H1 (cell line): Measurements from ENCODE around the gene ABLIM1. TPM values are rescaled to one million over a fixed set of nuclear protein-coding genes. Genes with fewer than 3 reads are reported as not detected.

ENCODE experiments used
- CTCF ChIA-PET: fragments of 300-600 bp; sonication (Branson Sonifier 250); formaldehyde crosslinking; loops from one replicate; lab custom pipeline; 2021; ENCODE audit not compliant: partially characterized antibody; lab: Charles Lee
- POLR2A ChIA-PET: fragments of 300-600 bp; sonication (Branson Sonifier 250); formaldehyde crosslinking; loops from one replicate; lab custom pipeline; 2021; ENCODE audit warnings: inconsistent platforms; ENCODE audit not compliant: partially characterized antibody; lab: Charles Lee
- DNase-seq, 2 experiments: peaks; one replicate each; pipeline versions ENCODE4 v3.0.0 to v3.0.0-alpha.2; 2010 to 2022; ENCODE audit warnings: low spot score in 2 of 2, low read depth in 1 of 2, mixed read lengths in 1 of 2
- FAIRE-seq: peaks from 2 replicates; lab custom pipeline; 2011; peaks lifted over from hg19 to GRCh38; lab: Jason Lieb, UNC
- H2AFZ ChIP-seq: 2 replicates; pipeline ENCODE4 v1.8.1; 2012; ENCODE audit warnings: low read length, inconsistent platforms
- H2AK5ac ChIP-seq: 2 replicates; pipeline ENCODE4 v1.6.1; 2013; ENCODE audit warnings: low read depth, low read length
- H2BK120ac ChIP-seq: replicated peaks from 2 replicates; pipeline ENCODE3; 2013; ENCODE audit warnings: low read depth, low read length, inconsistent platforms
- H2BK12ac ChIP-seq: 2 replicates; pipeline ENCODE4 v1.6.1; 2013; ENCODE audit warnings: low read depth, low read length
- H2BK15ac ChIP-seq: 2 replicates; pipeline ENCODE4 v1.6.1; 2013; ENCODE audit warnings: low read length
- H2BK20ac ChIP-seq: 2 replicates; pipeline ENCODE4 v1.6.1; 2013; ENCODE audit warnings: low read length
- H2BK5ac ChIP-seq: 2 replicates; pipeline ENCODE4 v1.6.1; 2013; ENCODE audit warnings: low read depth, low read length
- H3K14ac ChIP-seq: 2 replicates; pipeline ENCODE4 v1.6.1; 2013; ENCODE audit warnings: inconsistent platforms; ENCODE audit not compliant: insufficient read length
- H3K18ac ChIP-seq: 2 replicates; pipeline ENCODE4 v1.6.1; 2013; ENCODE audit warnings: low read length; ENCODE audit errors: extremely low read depth
- H3K23ac ChIP-seq: 2 replicates; pipeline ENCODE4 v1.6.1; 2013; ENCODE audit warnings: inconsistent platforms; ENCODE audit not compliant: insufficient read length
- H3K23me2 ChIP-seq: 2 replicates; pipeline ENCODE4 v1.6.1; 2013; ENCODE audit warnings: low read depth, low read length
- H3K27ac ChIP-seq: 2 replicates; pipeline ENCODE4 v1.6.1; 2011; ENCODE audit warnings: low read depth, low read length, inconsistent platforms
- H3K27me3 ChIP-seq, 4 experiments: replicated peaks in 1 of 4; 1 replicate in 1 of 4; 2 replicates in 3 of 4; pipeline versions ENCODE4 v1.6.1 to v1.8.1; 2011 to 2013; ENCODE audit warnings: low read length in 3 of 4, mild to moderate bottlenecking in 3 of 4, inconsistent platforms in 2 of 4, mixed read lengths in 2 of 4, moderate library complexity in 1 of 4; ENCODE audit not compliant: control insufficient read depth in 3 of 4, insufficient read depth in 3 of 4; ENCODE audit errors: extremely low read depth in 1 of 4
- H3K36me3 ChIP-seq, 4 experiments: 2 replicates each; pipeline versions ENCODE4 v1.6.1 to v1.8.1; 2011 to 2013; ENCODE audit warnings: mild to moderate bottlenecking in 4 of 4, low read length in 3 of 4, moderate library complexity in 2 of 4, control low read depth in 1 of 4, inconsistent platforms in 1 of 4; ENCODE audit not compliant: insufficient read depth in 4 of 4, control insufficient read depth in 2 of 4
- H3K4ac ChIP-seq: replicated peaks from 2 replicates; pipeline ENCODE3; 2013; ENCODE audit warnings: low read length, low read depth, mixed read lengths, inconsistent platforms; ENCODE audit not compliant: insufficient read length
- H3K4me1 ChIP-seq, 4 experiments: replicated peaks in 1 of 4; 1 replicate in 1 of 4; 2 replicates in 3 of 4; pipeline versions ENCODE4 v1.6.1 to v1.8.1; 2011 to 2013; ENCODE audit warnings: low read length in 3 of 4, inconsistent platforms in 2 of 4, mixed read lengths in 1 of 4; ENCODE audit not compliant: insufficient read depth in 4 of 4, control insufficient read depth in 3 of 4
- H3K4me2 ChIP-seq, 2 experiments: 2 replicates each; pipeline versions ENCODE4 v1.6.1 to v1.8.1; 2011 to 2013; ENCODE audit warnings: low read depth in 2 of 2, low read length in 2 of 2, control low read depth in 1 of 2, inconsistent platforms in 1 of 2, mild to moderate bottlenecking in 1 of 2; ENCODE audit not compliant: insufficient read depth in 1 of 2
- H3K4me3 ChIP-seq, 4 experiments: fragments of 200-600, 300-600 bp in 1 of 4; sonication (generic), shearing (Covaris generic), sonication (Bioruptor Twin) in 1 of 4; 2 replicates each; pipeline versions ENCODE4 v1.5.1 to v1.8.1; 2011 to 2016; ENCODE audit warnings: low read length in 4 of 4, low read depth in 3 of 4, control low read depth in 2 of 4, inconsistent platforms in 2 of 4, mild to moderate bottlenecking in 2 of 4, mixed read lengths in 1 of 4, moderate library complexity in 1 of 4; ENCODE audit not compliant: insufficient read depth in 2 of 4; ENCODE audit errors: extremely low read depth in 1 of 4
- H3K56ac ChIP-seq: replicated peaks from 2 replicates; pipeline ENCODE3; 2013; ENCODE audit warnings: low read depth, mild to moderate bottlenecking, mixed read lengths, low read length, inconsistent platforms; ENCODE audit not compliant: insufficient read length
- H3K79me1 ChIP-seq: 2 replicates; pipeline ENCODE4 v1.6.1; 2013; ENCODE audit warnings: low read depth, low read length, control low read depth
- H3K79me2 ChIP-seq, 2 experiments: 2 replicates each; pipeline versions ENCODE4 v1.6.1 to v1.8.1; 2012 to 2013; ENCODE audit warnings: low read length in 2 of 2, mild to moderate bottlenecking in 2 of 2, inconsistent platforms in 1 of 2; ENCODE audit not compliant: insufficient read depth in 2 of 2, control insufficient read depth in 1 of 2
- H3K9ac ChIP-seq, 4 experiments: replicated peaks in 1 of 4; 1 replicate in 1 of 4; 2 replicates in 3 of 4; pipeline versions ENCODE4 v1.6.1 to v1.8.1; 2011 to 2013; ENCODE audit warnings: low read depth in 3 of 4, low read length in 3 of 4, control low read depth in 2 of 4, mild to moderate bottlenecking in 2 of 4, moderate library complexity in 2 of 4, inconsistent platforms in 1 of 4; ENCODE audit errors: extremely low read depth in 1 of 4
- H3K9me3 ChIP-seq, 2 experiments: 2 replicates each; pipeline versions ENCODE4 v1.6.1 to v1.8.1; 2012 to 2013; ENCODE audit warnings: mild to moderate bottlenecking in 2 of 2, moderate library complexity in 2 of 2, control low read depth in 1 of 2, inconsistent platforms in 1 of 2, low read depth in 1 of 2, low read length in 1 of 2, mixed read lengths in 1 of 2; ENCODE audit not compliant: insufficient read depth in 2 of 2
- H4K20me1 ChIP-seq, 2 experiments: replicated peaks in 1 of 2; 2 replicates each; pipeline versions ENCODE3 to v1.8.1; 2011 to 2013; ENCODE audit warnings: inconsistent platforms in 2 of 2, low read length in 2 of 2, mild to moderate bottlenecking in 1 of 2; ENCODE audit not compliant: insufficient read depth in 2 of 2, control insufficient read depth in 1 of 2
- H4K5ac ChIP-seq: 2 replicates; pipeline ENCODE4 v1.6.1; 2013; ENCODE audit warnings: low read length, low read depth, mixed read lengths, inconsistent platforms; ENCODE audit not compliant: insufficient read length
- H4K8ac ChIP-seq: 2 replicates; pipeline ENCODE4 v1.8.0; 2013; ENCODE audit warnings: mild to moderate bottlenecking, moderate library complexity, low read length, inconsistent platforms; ENCODE audit not compliant: insufficient read depth; ENCODE audit errors: extremely low read depth
- H4K91ac ChIP-seq: replicated peaks from 2 replicates; pipeline ENCODE3; 2013; ENCODE audit warnings: low read length, mixed read lengths, inconsistent platforms; ENCODE audit not compliant: insufficient read length
- CHD2 ChIP-seq: IDR thresholded peaks from 2 replicates; pipeline ENCODE4 v1.6.1; 2012; ENCODE audit warnings: low read length, improper control_type of control experiment
- CTBP2 ChIP-seq: IDR thresholded peaks from 2 replicates; pipeline ENCODE4 v1.7.0; 2011; ENCODE audit warnings: borderline replicate concordance, mild to moderate bottlenecking, moderate library complexity, mixed read lengths, low read length; ENCODE audit not compliant: insufficient read depth, insufficient read length
- POLR2AphosphoS5 ChIP-seq: IDR thresholded peaks from 2 replicates; pipeline ENCODE4 v1.6.1; 2011; ENCODE audit warnings: low read depth, low read length
- POU5F1 ChIP-seq: IDR thresholded peaks from 2 replicates; pipeline ENCODE4 v1.6.1; 2011; ENCODE audit warnings: low read depth, mild to moderate bottlenecking, low read length, moderate library complexity
- SP2 ChIP-seq: IDR thresholded peaks from 2 replicates; pipeline ENCODE4 v1.6.1; 2012; ENCODE audit warnings: mild to moderate bottlenecking, low read length, inconsistent platforms
- TAF7 ChIP-seq: optimal IDR thresholded peaks from 2 replicates; pipeline ENCODE3; 2011; ENCODE audit warnings: low read depth, mild to moderate bottlenecking, inconsistent platforms, low read length, moderate library complexity, borderline replicate concordance
- WGBS, 2 experiments: shearing (Covaris generic) in 1 of 2; methylation state at CpG; one replicate each; pipeline versions ENCODE4 v1.1.6 to v1.1.7; 2013 to 2015; ENCODE audit warnings: low lambda C conversion rate in 2 of 2, mixed read lengths in 2 of 2, inconsistent platforms in 1 of 2, low coverage in 1 of 2, missing lambda C conversion rate in 1 of 2; ENCODE audit not compliant: insufficient replicate concordance in 2 of 2, insufficient coverage in 1 of 2, insufficient read length in 1 of 2; ENCODE audit errors: extremely low coverage in 1 of 2, missing lambda C conversion rate in 1 of 2; 5-methylcytosine and 5-hydroxymethylcytosine counted together
- polyA plus RNA-seq, 7 experiments: library from polyadenylated mRNA; depleted of rRNA in 3 of 7; stranded (reverse) in 5 of 7; unstranded in 2 of 7; fragments of >200 nt in 5 of 7; fragments of 200-250 nt in 2 of 7; gene quantifications; 1 replicate in 5 of 7; 2 replicates in 1 of 7; 4 replicates in 1 of 7; pipeline versions ENCODE4 v1.2.1 to v1.2.3, GENCODE V29; 2011 to 2013; ENCODE audit warnings: missing spikeins in 2 of 7, mixed read lengths in 2 of 7
- total RNA-seq: library from RNA; stranded (reverse); fragmentation: NEBNext Ultra II Directional; extraction: Animal tissue kit (Norgen Biotek cat#: 25700); gene quantifications from 2 replicates; pipeline ENCODE4 v1.2.1, GENCODE V29; 2021
- TF ChIP-seq, protein P1 (sequence below), 3 experiments: IDR thresholded peaks; 1 replicate in 2 of 3; 2 replicates in 1 of 3; pipeline versions ENCODE4 v1.5.1 to v1.6.1; 2011; ENCODE audit warnings: low read length in 3 of 3, mild to moderate bottlenecking in 3 of 3, inconsistent platforms in 2 of 3, low read depth in 1 of 3, moderate library complexity in 1 of 3; ENCODE audit not compliant: insufficient read depth in 1 of 3; ENCODE audit errors: control extremely low read depth in 1 of 3
- TF ChIP-seq, protein P2 (sequence below): IDR thresholded peaks from 2 replicates; pipeline ENCODE4 v1.6.1; 2011; ENCODE audit warnings: low read depth, mild to moderate bottlenecking, low read length; ENCODE audit not compliant: insufficient read depth

ABLIM1 gene
- total and polyA plus RNA-seq, 2 of the 8 experiments (the other 6 are each of a cell fraction or from before 2014, with no cell fraction given), result 51.2 to 51.7 TPM

DNA sequence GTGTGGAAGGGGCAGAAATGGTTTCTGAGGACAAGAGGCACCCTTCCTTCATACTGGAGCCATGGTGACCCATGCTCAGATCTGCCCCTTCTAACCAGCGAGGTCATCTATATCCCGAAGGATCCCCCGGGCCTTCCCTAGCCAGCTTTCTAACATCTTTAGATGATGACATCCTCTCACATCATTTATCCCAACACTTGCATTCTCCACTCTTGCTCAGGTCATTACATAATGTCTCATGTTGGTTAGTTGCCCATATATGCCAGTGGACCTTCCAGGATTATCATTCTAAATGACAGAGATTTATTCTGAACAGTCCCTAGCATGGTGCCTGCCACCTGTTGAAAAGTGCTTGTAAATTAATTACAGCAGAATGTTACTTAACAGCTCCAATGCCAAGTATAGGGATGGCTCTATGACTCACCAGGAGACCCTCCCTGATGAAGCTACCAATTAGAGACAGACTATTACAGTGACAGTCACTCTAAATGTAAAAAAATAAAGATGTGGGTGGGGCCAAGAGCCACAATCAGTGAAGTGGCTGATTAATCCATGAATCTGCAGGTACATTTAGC, 22.6 kb upstream of the ABLIM1 start:
- Histone ChIP-seq H3K9me3 (no peaks in the 10 kb centered on the region), H2AK5ac (no peak overlapping the region), H3K4me2 (no peak overlapping the region), H3K79me1 (no peaks in the 10 kb centered on the region), H2BK20ac (no peak overlapping the region), H3K79me2 (no peaks in the 10 kb centered on the region), H4K20me1 (no peaks in the 10 kb centered on the region), H4K91ac (no peak overlapping the region), H2BK15ac (no peak overlapping the region), H3K4ac (no peak overlapping the region), H3K27ac (no peak overlapping the region), H4K8ac (no peak overlapping the region), H2BK5ac (no peak overlapping the region), H3K36me3 (no peaks in the 10 kb centered on the region), H3K23me2 (no peaks in the 10 kb centered on the region), H3K56ac (no peak overlapping the region), H2AFZ (no peak overlapping the region), H2BK120ac (no peak overlapping the region), H4K5ac (no peak overlapping the region), H3K9ac (no peak overlapping the region), H3K23ac (no peak overlapping the region), H2BK12ac (no peak overlapping the region), H3K4me3 (no peak overlapping the region), H3K27me3 (no peaks in the 10 kb centered on the region), H3K4me1 (no peaks in the 10 kb centered on the region; a peak in 1 of 7 replicates), H3K14ac (no peak overlapping the region), H3K18ac (no peak overlapping the region)
- WGBS, 2 experiments, result 88% methylated on average over 3 of the region's 3 CpGs; no CpG with 5 or more reads in 1 of the 2 experiments
- TF ChIP-seq CTBP2 (no peak), POU5F1 (no peak), SP2 (no peak), CHD2 (no peak), TAF7 (no peak), POLR2AphosphoS5 (no peak)
- TF ChIP-seq, protein P1, sequence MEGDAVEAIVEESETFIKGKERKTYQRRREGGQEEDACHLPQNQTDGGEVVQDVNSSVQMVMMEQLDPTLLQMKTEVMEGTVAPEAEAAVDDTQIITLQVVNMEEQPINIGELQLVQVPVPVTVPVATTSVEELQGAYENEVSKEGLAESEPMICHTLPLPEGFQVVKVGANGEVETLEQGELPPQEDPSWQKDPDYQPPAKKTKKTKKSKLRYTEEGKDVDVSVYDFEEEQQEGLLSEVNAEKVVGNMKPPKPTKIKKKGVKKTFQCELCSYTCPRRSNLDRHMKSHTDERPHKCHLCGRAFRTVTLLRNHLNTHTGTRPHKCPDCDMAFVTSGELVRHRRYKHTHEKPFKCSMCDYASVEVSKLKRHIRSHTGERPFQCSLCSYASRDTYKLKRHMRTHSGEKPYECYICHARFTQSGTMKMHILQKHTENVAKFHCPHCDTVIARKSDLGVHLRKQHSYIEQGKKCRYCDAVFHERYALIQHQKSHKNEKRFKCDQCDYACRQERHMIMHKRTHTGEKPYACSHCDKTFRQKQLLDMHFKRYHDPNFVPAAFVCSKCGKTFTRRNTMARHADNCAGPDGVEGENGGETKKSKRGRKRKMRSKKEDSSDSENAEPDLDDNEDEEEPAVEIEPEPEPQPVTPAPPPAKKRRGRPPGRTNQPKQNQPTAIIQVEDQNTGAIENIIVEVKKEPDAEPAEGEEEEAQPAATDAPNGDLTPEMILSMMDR (IDR thresholded peaks at IDR 0.05; ENCODE audit: control extremely low read depth in 1 of 3, insufficient read depth in 1 of 3, low read depth in 1 of 3, low read length in 3 of 3), result no peak
- TF ChIP-seq, protein P2, sequence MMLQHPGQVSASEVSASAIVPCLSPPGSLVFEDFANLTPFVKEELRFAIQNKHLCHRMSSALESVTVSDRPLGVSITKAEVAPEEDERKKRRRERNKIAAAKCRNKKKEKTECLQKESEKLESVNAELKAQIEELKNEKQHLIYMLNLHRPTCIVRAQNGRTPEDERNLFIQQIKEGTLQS, result no peak
- ChIA-PET CTCF (interaction anchor here (1.1 to 3.3 kb wide), 2 partner anchors 13 to 376 kb away, joined by 3 to 22 read pairs; no protein-coding TSS in a partner anchor), POLR2A (no interaction called here)
- no peak for FAIRE-seq
- DNase-seq, result no peak
